ENCODE measurements around the gene CPNE1.

The CPNE1 gene

GRCh38 chr20:35579196-35579595 lies 85.5 kb downstream of the CPNE1 start:
- Histone ChIP-seq H4K20me1 (ENCODE audit: insufficient read depth, low read length, poor library complexity, severe bottlenecking) (no peaks in the 10 kb centered on the region), H3K9me2 (replicated peaks; ENCODE audit: low read depth, low read length) (no peaks in the 10 kb centered on the region)

GRCh38 chr20:35578469-35578868 lies 86.2 kb downstream of the CPNE1 start:
- H3K27me3 ChIP-seq (ENCODE audit: insufficient read depth, low read length, poor library complexity, severe bottlenecking): no peaks in the 10 kb centered on the region
- no peaks in the 10 kb centered on the region for H3K9me2 ChIP-seq (replicated peaks; ENCODE audit: low read depth, low read length)
- TF ChIP-seq EZH2phosphoT487 (IDR thresholded peaks at IDR 0.05; ENCODE audit: borderline replicate concordance): no peak
- no peak for TF ChIP-seq CTCF (conservative IDR thresholded peaks at IDR 0.05; ENCODE audit: low read length)
- no peaks in the 10 kb centered on the region for H3F3A ChIP-seq (ENCODE audit: low read depth)
- no peak overlapping the region for H3K4me3 ChIP-seq (ENCODE audit: low read length, poor library complexity, severe bottlenecking)
- H4K20me1 ChIP-seq (ENCODE audit: insufficient read depth, low read length, poor library complexity, severe bottlenecking): no peaks in the 10 kb centered on the region
- no peak overlapping the region for H3K4me2 ChIP-seq (ENCODE audit: low read depth, low read length, poor library complexity, severe bottlenecking)
- H3K79me2 ChIP-seq (ENCODE audit: insufficient read depth, low read length): no peaks in the 10 kb centered on the region
- H3K36me3 ChIP-seq (ENCODE audit: insufficient read depth, low read length): no peaks in the 10 kb centered on the region
- H3K4me1 ChIP-seq (ENCODE audit: insufficient read depth, low read length, poor library complexity, severe bottlenecking): no peaks in the 10 kb centered on the region
- no peak overlapping the region for H2AFZ ChIP-seq (ENCODE audit: low read length)
- no peak overlapping the region for H3K9ac ChIP-seq (ENCODE audit: low read depth, low read length, poor library complexity, severe bottlenecking)
- no peaks in the 10 kb centered on the region for H3K9me3 ChIP-seq (ENCODE audit: insufficient read depth, low read depth, low read length)

More at GRCh38 chr20:35579196-35579595, 85.5 kb downstream of the CPNE1 start:
- H3K9ac ChIP-seq (ENCODE audit: low read depth, low read length, poor library complexity, severe bottlenecking): no peak overlapping the region
- H3F3A ChIP-seq (ENCODE audit: low read depth): no peaks in the 10 kb centered on the region
- H3K79me2 ChIP-seq (ENCODE audit: insufficient read depth, low read length): no peaks in the 10 kb centered on the region
- H3K4me1 ChIP-seq (ENCODE audit: insufficient read depth, low read length, poor library complexity, severe bottlenecking): no peaks in the 10 kb centered on the region
- TF ChIP-seq EZH2phosphoT487 (IDR thresholded peaks at IDR 0.05; ENCODE audit: borderline replicate concordance): no peak
- TF ChIP-seq CTCF (conservative IDR thresholded peaks at IDR 0.05; ENCODE audit: low read length): no peak
- H3K4me3 ChIP-seq (ENCODE audit: low read length, poor library complexity, severe bottlenecking): no peak overlapping the region
- H2AFZ ChIP-seq (ENCODE audit: low read length): no peak overlapping the region
- no peaks in the 10 kb centered on the region for H3K36me3 ChIP-seq (ENCODE audit: insufficient read depth, low read length)
- no peak overlapping the region for H3K4me2 ChIP-seq (ENCODE audit: low read depth, low read length, poor library complexity, severe bottlenecking)
- H3K9me3 ChIP-seq (ENCODE audit: insufficient read depth, low read depth, low read length): no peaks in the 10 kb centered on the region
- no peaks in the 10 kb centered on the region for H3K27me3 ChIP-seq (ENCODE audit: insufficient read depth, low read length, poor library complexity, severe bottlenecking)

GRCh38 chr20:35576816-35577215 lies 87.9 kb downstream of the CPNE1 start:
- no peak overlapping the region for H3K4me3 ChIP-seq (ENCODE audit: low read length, poor library complexity, severe bottlenecking)
- no peaks in the 10 kb centered on the region for H3K4me1 ChIP-seq (ENCODE audit: insufficient read depth, low read length, poor library complexity, severe bottlenecking)
- no peaks in the 10 kb centered on the region for H3F3A ChIP-seq (ENCODE audit: low read depth)
- no peak overlapping the region for H3K4me2 ChIP-seq (ENCODE audit: low read depth, low read length, poor library complexity, severe bottlenecking)
- no peaks in the 10 kb centered on the region for H4K20me1 ChIP-seq (ENCODE audit: insufficient read depth, low read length, poor library complexity, severe bottlenecking)
- H3K9me2 ChIP-seq (replicated peaks; ENCODE audit: low read depth, low read length): no peaks in the 10 kb centered on the region
- H3K9ac ChIP-seq (ENCODE audit: low read depth, low read length, poor library complexity, severe bottlenecking): no peak overlapping the region
- H3K79me2 ChIP-seq (ENCODE audit: insufficient read depth, low read length): no peaks in the 10 kb centered on the region
- no peak for TF ChIP-seq EZH2phosphoT487 (IDR thresholded peaks at IDR 0.05; ENCODE audit: borderline replicate concordance)
- no peaks in the 10 kb centered on the region for H3K36me3 ChIP-seq (ENCODE audit: insufficient read depth, low read length)
- no peak overlapping the region for H2AFZ ChIP-seq (ENCODE audit: low read length)
- H3K27me3 ChIP-seq (ENCODE audit: insufficient read depth, low read length, poor library complexity, severe bottlenecking): no peaks in the 10 kb centered on the region
- no peaks in the 10 kb centered on the region for H3K9me3 ChIP-seq (ENCODE audit: insufficient read depth, low read depth, low read length)
